ENCODE results near the gene ADARB2. TPM values are rescaled to one million over a fixed set of nuclear protein-coding genes. Genes with fewer than 3 reads are reported as not detected.

The ADARB2 gene
- total RNA-seq, 4 donors from 2014 or later: 2.3 to 3.7 (median 2.6) TPM

GRCh38 chr10:1309617-1310270, 427.6 kb downstream of the ADARB2 start:
- Histone ChIP-seq H3K36me3 (no peaks in the 10 kb centered on the region), H3K4me1 (no peaks in the 10 kb centered on the region), H3K4me3 (no peak overlapping the region), H3K9me3 (no peaks in the 10 kb centered on the region), H3K27ac (replicated peaks in 1 of 4) (no peak overlapping the region), H3K27me3 (peaks cover 0 to under 1% (median 0%) of the 10 kb centered on the region in 4 donors)
- WGBS: 74% methylated on average over 7 of the region's 7 CpGs
- TF ChIP-seq CTCF (IDR thresholded peaks at IDR 0.05) (no peak), POLR2AphosphoS5 (IDR thresholded peaks at IDR 0.05) (no peak), POLR2A (IDR thresholded peaks at IDR 0.05; ENCODE audit: low read depth) (no peak), EP300 (IDR thresholded peaks at IDR 0.05) (no peak)
- intact Hi-C loops (cut with DNase I): no loop called here
- no peak for DNase-seq (ENCODE audit: extremely low spot score)

- H3K9me3 ChIP-seq: no peaks in the 10 kb centered on the region
- no peaks in the 10 kb centered on the region for H3K36me3 ChIP-seq
- no peaks in the 10 kb centered on the region for H3K27me3 ChIP-seq
- TF ChIP-seq POLR2A (IDR thresholded peaks at IDR 0.05; ENCODE audit: low read depth): no peak
- TF ChIP-seq POLR2AphosphoS5 (IDR thresholded peaks at IDR 0.05): no peak
- DNase-seq (ENCODE audit: extremely low spot score): no peak
- no peaks in the 10 kb centered on the region for H3K4me1 ChIP-seq
- H3K27ac ChIP-seq (replicated peaks in 1 of 4): no peak overlapping the region
- no peak overlapping the region for H3K4me3 ChIP-seq
- WGBS: 83% methylated on average over 8 of the region's 8 CpGs
- intact Hi-C loops (cut with DNase I): no loop called here
Observed at GRCh38 chr10:1308962-1309616, 428.2 kb downstream of the ADARB2 start.

DNA sequence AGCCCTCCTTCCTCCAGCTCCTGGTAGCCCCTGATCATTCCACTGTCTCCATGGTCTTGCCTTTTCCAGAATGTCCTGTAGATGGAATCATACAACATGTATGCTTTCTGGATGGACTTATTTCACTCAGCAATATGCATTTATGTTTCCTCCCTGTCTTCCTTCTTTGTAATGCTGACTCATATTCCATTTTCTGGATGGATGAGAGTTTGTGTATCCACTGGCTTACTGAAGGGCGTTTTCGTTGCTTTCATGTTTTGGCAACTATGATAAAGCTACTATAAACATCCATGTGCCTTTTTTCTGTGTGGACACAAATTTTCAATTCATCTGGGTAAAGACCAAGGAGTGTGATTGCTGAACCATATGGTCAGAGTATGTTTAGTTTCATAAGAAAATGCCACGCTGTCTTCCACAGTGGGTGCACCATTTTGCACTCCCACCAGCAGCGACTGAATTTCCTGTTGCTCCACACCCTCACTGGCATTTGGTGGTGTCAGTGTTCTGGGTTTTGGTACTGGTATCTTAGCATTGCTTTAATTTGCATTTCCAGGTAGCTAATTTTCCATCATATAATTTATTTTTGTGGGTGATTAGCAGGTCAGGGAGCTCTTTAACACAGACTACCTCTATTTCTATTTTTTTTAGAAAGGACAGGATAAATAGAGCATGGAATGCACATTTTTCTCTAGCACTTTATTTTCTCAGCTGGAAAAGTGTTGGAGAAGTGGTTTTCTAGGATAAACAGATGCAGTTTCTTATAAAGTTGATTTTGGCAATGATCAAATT, 429.0 kb downstream of the ADARB2 start:
- DNase-seq (ENCODE audit: extremely low spot score): no peak
- Histone ChIP-seq H3K27ac (replicated peaks in 1 of 4) (no peak overlapping the region), H3K36me3 (no peaks in the 10 kb centered on the region), H3K9me3 (no peaks in the 10 kb centered on the region), H3K4me1 (no peaks in the 10 kb centered on the region), H3K4me3 (no peak overlapping the region), H3K27me3 (no peaks in the 10 kb centered on the region)
- intact Hi-C loops (cut with DNase I): no loop called here
- WGBS: 57% methylated on average over 4 of the region's 4 CpGs
- TF ChIP-seq EP300 (IDR thresholded peaks at IDR 0.05) (no peak), POLR2AphosphoS5 (IDR thresholded peaks at IDR 0.05) (no peak), POLR2A (IDR thresholded peaks at IDR 0.05; ENCODE audit: low read depth) (no peak), CTCF (IDR thresholded peaks at IDR 0.05) (no peak)

- no peak for DNase-seq (ENCODE audit: extremely low spot score)
- Histone ChIP-seq H3K4me1 (no peaks in the 10 kb centered on the region), H3K4me3 (no peak overlapping the region), H3K27me3 (peaks cover 0 to 42% (median 0%) of the 10 kb centered on the region in 4 donors), H3K27ac (replicated peaks in 1 of 4) (no peak overlapping the region), H3K9me3 (no peaks in the 10 kb centered on the region), H3K36me3 (no peaks in the 10 kb centered on the region)
- intact Hi-C loops (cut with DNase I): no loop called here
- TF ChIP-seq POLR2A (IDR thresholded peaks at IDR 0.05; ENCODE audit: low read depth): no peak
- TF ChIP-seq CTCF (IDR thresholded peaks at IDR 0.05): no peak
- TF ChIP-seq EP300 (IDR thresholded peaks at IDR 0.05): no peak
- TF ChIP-seq POLR2AphosphoS5 (IDR thresholded peaks at IDR 0.05): no peak
- 67% methylated on average over 5 of the region's 5 CpGs for WGBS
Observed at GRCh38 chr10:1301143-1301542, 436.2 kb downstream of the ADARB2 start.

- Histone ChIP-seq H3K27me3 (peaks cover 0 to 51% (median 3%) of the 10 kb centered on the region in 4 donors), H3K4me3 (no peak overlapping the region), H3K27ac (replicated peaks in 1 of 4) (no peak overlapping the region), H3K36me3 (no peaks in the 10 kb centered on the region), H3K9me3 (peaks cover 0 to 5% (median 0%) of the 10 kb centered on the region in 4 donors), H3K4me1 (no peaks in the 10 kb centered on the region)
- 64% methylated on average over 6 of the region's 6 CpGs for WGBS
- intact Hi-C loops (cut with DNase I): no loop called here
- TF ChIP-seq POLR2A (IDR thresholded peaks at IDR 0.05; ENCODE audit: low read depth): no peak
- TF ChIP-seq CTCF (IDR thresholded peaks at IDR 0.05): no peak
- no peak for TF ChIP-seq EP300 (IDR thresholded peaks at IDR 0.05)
- no peak for TF ChIP-seq POLR2AphosphoS5 (IDR thresholded peaks at IDR 0.05)
- DNase-seq (ENCODE audit: extremely low spot score): no peak
Observed at GRCh38 chr10:1300218-1300617, 437.1 kb downstream of the ADARB2 start.

All from esophagus muscularis mucosa (tissue), 4 donors.